Keratinocyte (primary cell): ENCODE data around the gene MAN1A2. TPM values are rescaled to one million over a fixed set of nuclear protein-coding genes. Genes with fewer than 3 reads are reported as not detected.

Experiments
- DNase-seq: peaks from one replicate; pipeline ENCODE4 v3.0.0-alpha.2; 2011; ENCODE audit warnings: low read depth, missing footprints, low spot score
- FAIRE-seq: peaks from 2 replicates; lab custom pipeline; 2011; peaks lifted over from hg19 to GRCh38; lab: Jason Lieb, UNC
- H2AFZ ChIP-seq: 2 replicates; pipeline ENCODE4 v1.6.0; 2012; ENCODE audit warnings: low read length, control low read depth, inconsistent platforms; ENCODE audit not compliant: control insufficient read depth
- H3K27ac ChIP-seq: 2 replicates; pipeline ENCODE4 v1.5.1; 2011; ENCODE audit warnings: low read length; ENCODE audit not compliant: control insufficient read depth, insufficient read depth
- H3K27me3 ChIP-seq: 3 replicates; pipeline ENCODE4 v1.6.0; 2011; ENCODE audit warnings: low read length; ENCODE audit not compliant: control insufficient read depth, insufficient read depth; ENCODE audit errors: extremely low read depth
- H3K36me3 ChIP-seq, 2 experiments: 2 replicates in 1 of 2; 3 replicates in 1 of 2; pipeline ENCODE4 v1.5.1; 2011; ENCODE audit warnings: low read length in 2 of 2, mild to moderate bottlenecking in 1 of 2; ENCODE audit not compliant: control insufficient read depth in 2 of 2, insufficient read depth in 2 of 2; ENCODE audit errors: extremely low read depth in 1 of 2
- H3K4me1 ChIP-seq: 3 replicates; pipeline ENCODE4 v1.5.1; 2011; ENCODE audit warnings: low read length; ENCODE audit not compliant: control insufficient read depth, insufficient read depth; ENCODE audit errors: extremely low read depth
- H3K4me2 ChIP-seq: 3 replicates; pipeline ENCODE4 v1.6.0; 2011; ENCODE audit warnings: low read depth, low read length; ENCODE audit not compliant: control insufficient read depth, insufficient read depth; ENCODE audit errors: extremely low read depth
- H3K4me3 ChIP-seq, 3 experiments: fragments of 200-600 bp in 1 of 3; sonication (generic) in 1 of 3; 2 replicates in 2 of 3; 3 replicates in 1 of 3; pipeline ENCODE4 v1.5.1; 2011 to 2016; ENCODE audit warnings: low read length in 3 of 3, mild to moderate bottlenecking in 3 of 3, control low read depth in 2 of 3, inconsistent platforms in 1 of 3, low read depth in 1 of 3, mixed read lengths in 1 of 3, mixed run types in 1 of 3, moderate library complexity in 1 of 3; ENCODE audit not compliant: control insufficient read depth in 2 of 3, insufficient read depth in 2 of 3; ENCODE audit errors: extremely low read depth in 1 of 3
- H3K79me2 ChIP-seq: 2 replicates; pipeline ENCODE4 v1.6.0; 2012; ENCODE audit warnings: low read length; ENCODE audit not compliant: control insufficient read depth, insufficient read depth
- H3K9ac ChIP-seq: 3 replicates; pipeline ENCODE4 v1.6.0; 2011; ENCODE audit warnings: low read length; ENCODE audit not compliant: control insufficient read depth, insufficient read depth; ENCODE audit errors: extremely low read depth
- H3K9me1 ChIP-seq: 3 replicates; pipeline ENCODE4 v1.6.0; 2011; ENCODE audit warnings: low read length; ENCODE audit not compliant: control insufficient read depth, insufficient read depth; ENCODE audit errors: extremely low read depth
- H3K9me3 ChIP-seq: 2 replicates; pipeline ENCODE4 v1.5.1; 2012; ENCODE audit warnings: low read depth, low read length; ENCODE audit not compliant: control insufficient read depth
- H4K20me1 ChIP-seq: 3 replicates; pipeline ENCODE4 v1.6.0; 2011; ENCODE audit warnings: low read length; ENCODE audit not compliant: control insufficient read depth, insufficient read depth; ENCODE audit errors: extremely low read depth
- CTCF ChIP-seq, 3 experiments: IDR thresholded peaks in 1 of 3; conservative IDR thresholded peaks in 1 of 3; optimal IDR thresholded peaks in 1 of 3; 2 replicates in 2 of 3; 3 replicates in 1 of 3; pipeline versions ENCODE3 to v1.5.1; 2011; ENCODE audit warnings: low read length in 3 of 3, mild to moderate bottlenecking in 3 of 3, moderate library complexity in 2 of 3, control low read depth in 1 of 3, inconsistent platforms in 1 of 3; ENCODE audit not compliant: insufficient read depth in 2 of 3; ENCODE audit errors: extremely low read depth in 1 of 3
- EZH2 ChIP-seq: IDR thresholded peaks from one replicate; pipeline ENCODE4 v1.6.1; 2012; ENCODE audit warnings: inconsistent platforms, mild to moderate bottlenecking, low read length, moderate library complexity
- dilution Hi-C: fragments of 300-500 bp; cut with MboI; formaldehyde crosslinking; loops from one replicate; pipeline ENCODE4 v1.7.0; 2020; ENCODE audit warnings: low sequenced_read_pairs; ENCODE audit not compliant: extremely low pct_ligation_motif_present
- polyA plus RNA-seq, 5 experiments: library from polyadenylated mRNA; depleted of rRNA in 3 of 5; stranded (reverse) in 3 of 5; stranded (forward) in 1 of 5; unstranded in 1 of 5; fragments of >200 nt; gene quantifications; 1 replicate in 1 of 5; 2 replicates in 3 of 5; 3 replicates in 1 of 5; pipeline versions ENCODE4 v1.2.1 to v1.2.3, GENCODE V29; 2011 to 2012; ENCODE audit warnings: missing spikeins in 2 of 5, low read depth in 1 of 5, low replicate concordance in 1 of 5

Gene MAN1A2
- polyA plus RNA-seq, 1 donor (not counting 4 experiments of a cell fraction or from before 2014, with no cell fraction given): 19.0 TPM

- Histone ChIP-seq H3K9ac (no peak overlapping the region), H3K27me3 (peaks cover 5% of the 10 kb centered on the region), H3K4me2 (no peak overlapping the region), H4K20me1 (no peaks in the 10 kb centered on the region), H3K9me3 (no peaks in the 10 kb centered on the region), H3K4me1 (no peaks in the 10 kb centered on the region), H3K36me3 (no peaks in the 10 kb centered on the region), H2AFZ (no peak overlapping the region), H3K4me3 (no peak overlapping the region), H3K27ac (no peak overlapping the region), H3K79me2 (no peaks in the 10 kb centered on the region), H3K9me1 (no peaks in the 10 kb centered on the region)
- TF ChIP-seq CTCF (optimal IDR thresholded peaks at IDR 0.05 in 1 of 3, IDR thresholded peaks at IDR 0.05 in 1 of 3, conservative IDR thresholded peaks at IDR 0.05 in 1 of 3; ENCODE audit: extremely low read depth in 1 of 3, insufficient read depth in 2 of 3, low read length in 3 of 3): no peak
- TF ChIP-seq EZH2: no peak
- dilution Hi-C loops: no loop called here
- no peak for FAIRE-seq
- no peak for DNase-seq
These were observed 186.2 kb downstream of the MAN1A2 start for GRCh38 chr1:117553471-117553870.

- Histone ChIP-seq H3K9ac (no peak overlapping the region), H3K4me3 (no peak overlapping the region), H3K36me3 (no peaks in the 10 kb centered on the region), H3K4me2 (no peak overlapping the region), H3K9me1 (no peaks in the 10 kb centered on the region), H2AFZ (no peak overlapping the region), H3K79me2 (no peaks in the 10 kb centered on the region), H3K4me1 (no peaks in the 10 kb centered on the region), H4K20me1 (no peaks in the 10 kb centered on the region), H3K9me3 (no peaks in the 10 kb centered on the region), H3K27ac (no peak overlapping the region), H3K27me3 (peaks cover 5% of the 10 kb centered on the region)
- dilution Hi-C loops: no loop called here
- DNase-seq (no peak), FAIRE-seq (no peak)
- TF ChIP-seq CTCF (optimal IDR thresholded peaks at IDR 0.05 in 1 of 3, IDR thresholded peaks at IDR 0.05 in 1 of 3, conservative IDR thresholded peaks at IDR 0.05 in 1 of 3; ENCODE audit: extremely low read depth in 1 of 3, insufficient read depth in 2 of 3, low read length in 3 of 3) (no peak), EZH2 (no peak)
These were observed 188.6 kb downstream of the MAN1A2 start for GRCh38 chr1:117555806-117556205.
